Ovary (tissue), 9 donors: ENCODE data around the gene ARHGAP4. TPM values are rescaled to one million over a fixed set of nuclear protein-coding genes. Genes with fewer than 3 reads are reported as not detected.
A peak's percentile ranks its signal among the peaks of the same experiment; 100 is the strongest.

Experiments
- DNase-seq, 5 donors: peaks; one replicate each; pipeline ENCODE4 v3.0.0-alpha.2; 2019 to 2020
- H3K27ac ChIP-seq, 2 donors: fragments of 200-600 bp; one replicate each; pipeline versions ENCODE4 v1.5.1 to v1.8.0; 2019 to 2022
- H3K27me3 ChIP-seq: fragments of 200-600 bp; one replicate; pipeline ENCODE4 v1.8.0; 2022
- H3K36me3 ChIP-seq: fragments of 200-600 bp; sonication (generic); one replicate; pipeline ENCODE4 v1.5.1; 2019
- H3K4me1 ChIP-seq: one replicate; pipeline ENCODE4 v1.8.1; 2013; ENCODE audit warnings: mild to moderate bottlenecking, moderate library complexity; ENCODE audit not compliant: insufficient read depth
- H3K4me3 ChIP-seq: fragments of 200-600 bp; sonication (generic); one replicate; pipeline ENCODE4 v1.5.1; 2017
- H3K9me3 ChIP-seq, 2 donors: fragments of 200-600 bp in 1 of 2; sonication (generic) in 1 of 2; one replicate each; pipeline versions ENCODE4 v1.5.1 to v1.8.1; 2013 to 2019; ENCODE audit warnings: mild to moderate bottlenecking in 1 of 2, moderate library complexity in 1 of 2
- EP300 ChIP-seq: sonication (generic); formaldehyde crosslinking; IDR thresholded peaks from one replicate; pipeline ENCODE4 v1.6.1; 2017; ENCODE audit warnings: antibody characterized with exemption
- POLR2A ChIP-seq: fragments of 450-650 bp; IDR thresholded peaks from one replicate; pipeline ENCODE4 v1.6.1; 2017; ENCODE audit warnings: antibody characterized with exemption, mild to moderate bottlenecking, moderate library complexity
- whole genome bisulfite sequencing, 3 donors: extraction: QIAGEN DNeasy Blood & Tissue Kit in 1 of 3; methylation state at CpG; one replicate each; pipeline versions ENCODE4 v1.1.5 to v1.1.7; 2013 to 2017; 5-methylcytosine and 5-hydroxymethylcytosine counted together
- intact Hi-C, 4 donors: fragments of 100-400 bp; cut with DNase I; formaldehyde crosslinking; loops; one replicate each; pipeline versions ENCODE4 v1.11.0 to v1.15.1; 2022 to 2023
- polyA plus RNA-seq, 2 donors: library from polyadenylated mRNA; stranded (reverse); fragments of 200-250 nt in 1 of 2; fragments of 350-450 nt in 1 of 2; fragmentation: Illumina TruSeq in 1 of 2; extraction: RNeasy Lipid Tissue Mini Kit (QIAGEN cat#74804) in 1 of 2; gene quantifications; one replicate each; pipeline ENCODE4 v1.2.3, GENCODE V29; 2013 to 2014
- total RNA-seq, 7 donors: library from RNA; depleted of rRNA in 2 of 7; stranded (reverse); fragments of >200 nt in 2 of 7; fragmentation: NEBNext Ultra II Directional in 3 of 7; extraction: Animal tissue kit (Norgen Biotek cat#: 25700) in 3 of 7; gene quantifications; one replicate each; pipeline versions ENCODE4 v1.1.0 to v1.2.4, GENCODE V29; 2016 to 2023
- TF ChIP-seq, protein P1 (sequence below), 3 donors: fragments of 450-650 bp in 2 of 3; fragments of 200-600 bp in 1 of 3; IDR thresholded peaks; one replicate each; pipeline versions ENCODE4 v1.5.1 to v1.8.0; 2016 to 2022; ENCODE audit warnings: antibody characterized with exemption in 3 of 3, mild to moderate bottlenecking in 1 of 3
- donor health status: DM: no; HTN: no; CAD: no; lungs with moderate emphysema.
- donor health status: DM: no; HTN: no; CAD: no.
- donor health status: Bipolar disorder and iron deficiency.
- donor health status: DM: yes; HTN: yes; CAD: no.
- donor health status: DM: no; HTN: no; CAD: no.
- donor health status: DM: yes; HTN: yes; CAD: no.

Gene ARHGAP4
- total and polyA plus RNA-seq, 9 donors = 1.2 to 22.3 (median 11.4) TPM

DNA sequence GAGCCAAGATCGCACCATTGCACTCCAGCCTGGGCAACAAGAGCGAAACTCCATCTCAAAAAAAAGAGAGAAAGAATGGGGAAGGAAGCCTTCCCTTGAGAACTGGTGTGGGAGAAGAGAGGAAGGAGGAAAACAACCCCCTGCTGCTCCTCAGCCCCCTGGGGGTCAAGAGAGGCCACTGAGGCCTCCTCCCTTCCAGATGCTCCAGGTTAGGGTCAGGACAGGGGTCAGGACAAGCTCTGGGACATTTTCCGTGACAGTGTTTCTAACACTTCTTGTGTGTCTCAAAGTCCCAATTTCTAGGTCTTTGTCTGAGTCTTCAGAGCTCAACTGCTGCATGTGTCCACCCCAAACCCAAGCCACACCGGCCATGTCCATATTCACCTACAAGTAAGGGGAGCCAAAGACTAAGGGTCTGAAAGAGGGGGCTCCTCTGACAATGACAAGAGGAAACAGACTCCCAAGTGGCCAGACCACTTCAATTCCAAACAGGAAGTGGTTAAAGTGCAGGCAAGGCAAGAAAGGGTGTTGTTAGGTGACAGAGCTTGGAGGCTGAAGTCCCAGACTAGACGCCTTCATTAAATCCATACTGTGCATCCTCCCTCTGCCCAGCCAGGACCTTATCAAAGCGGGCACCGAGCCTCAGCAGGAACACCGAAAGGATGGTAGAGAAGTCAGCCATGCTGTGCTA lies 48.3 kb downstream of the ARHGAP4 start:
- H3K27ac ChIP-seq = no peak overlapping the region
- no peaks in the 10 kb centered on the region for H3K27me3 ChIP-seq
- H3K36me3 ChIP-seq = no peaks in the 10 kb centered on the region
- 84 to 89% (median 87%) methylated on average over 8 of the region's 8 CpGs for WGBS, 3 donors
- H3K4me1 ChIP-seq = no peaks in the 10 kb centered on the region
- TF ChIP-seq, protein P1, sequence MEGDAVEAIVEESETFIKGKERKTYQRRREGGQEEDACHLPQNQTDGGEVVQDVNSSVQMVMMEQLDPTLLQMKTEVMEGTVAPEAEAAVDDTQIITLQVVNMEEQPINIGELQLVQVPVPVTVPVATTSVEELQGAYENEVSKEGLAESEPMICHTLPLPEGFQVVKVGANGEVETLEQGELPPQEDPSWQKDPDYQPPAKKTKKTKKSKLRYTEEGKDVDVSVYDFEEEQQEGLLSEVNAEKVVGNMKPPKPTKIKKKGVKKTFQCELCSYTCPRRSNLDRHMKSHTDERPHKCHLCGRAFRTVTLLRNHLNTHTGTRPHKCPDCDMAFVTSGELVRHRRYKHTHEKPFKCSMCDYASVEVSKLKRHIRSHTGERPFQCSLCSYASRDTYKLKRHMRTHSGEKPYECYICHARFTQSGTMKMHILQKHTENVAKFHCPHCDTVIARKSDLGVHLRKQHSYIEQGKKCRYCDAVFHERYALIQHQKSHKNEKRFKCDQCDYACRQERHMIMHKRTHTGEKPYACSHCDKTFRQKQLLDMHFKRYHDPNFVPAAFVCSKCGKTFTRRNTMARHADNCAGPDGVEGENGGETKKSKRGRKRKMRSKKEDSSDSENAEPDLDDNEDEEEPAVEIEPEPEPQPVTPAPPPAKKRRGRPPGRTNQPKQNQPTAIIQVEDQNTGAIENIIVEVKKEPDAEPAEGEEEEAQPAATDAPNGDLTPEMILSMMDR (IDR thresholded peaks at IDR 0.05) = no peak
- TF ChIP-seq POLR2A (no peak), EP300 (no peak)
- H3K9me3 ChIP-seq = no peaks in the 10 kb centered on the region
- intact Hi-C loops = no loop called here
- H3K4me3 ChIP-seq = no peak overlapping the region
- no peak for DNase-seq

DNA sequence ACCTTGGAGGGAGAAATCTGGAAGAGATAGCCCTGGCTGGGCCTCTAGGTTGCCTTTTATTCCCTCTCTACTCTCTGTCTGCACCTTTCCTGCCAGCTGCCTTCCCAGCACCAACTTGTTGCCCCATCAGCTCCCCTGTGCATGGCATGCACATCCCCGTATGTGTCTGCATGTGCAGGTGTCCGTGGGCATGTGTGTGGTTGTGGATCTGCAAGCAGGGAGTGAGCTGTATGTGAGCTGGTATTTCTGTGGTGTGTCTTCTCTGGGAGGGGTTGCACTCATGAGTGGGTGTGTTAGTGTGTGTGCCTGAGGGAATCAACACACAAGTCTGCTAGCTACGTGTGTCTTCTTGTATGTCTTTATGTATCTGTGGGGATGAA lies 50.0 kb downstream of the ARHGAP4 start:
- 51 to 56% (median 53%) methylated on average over 3 of the region's 3 CpGs for WGBS, 3 donors
- no peaks in the 10 kb centered on the region for H3K4me1 ChIP-seq
- no peak overlapping the region for H3K4me3 ChIP-seq
- H3K27ac ChIP-seq = no peak overlapping the region
- H3K9me3 ChIP-seq = no peaks in the 10 kb centered on the region
- intact Hi-C loops = no loop called here
- H3K27me3 ChIP-seq = no peaks in the 10 kb centered on the region
- TF ChIP-seq POLR2A (no peak), EP300 (no peak)
- TF ChIP-seq, protein P1 (IDR thresholded peaks at IDR 0.05) = no peak
- H3K36me3 ChIP-seq = no peaks in the 10 kb centered on the region
- DNase-seq = no peak

DNA sequence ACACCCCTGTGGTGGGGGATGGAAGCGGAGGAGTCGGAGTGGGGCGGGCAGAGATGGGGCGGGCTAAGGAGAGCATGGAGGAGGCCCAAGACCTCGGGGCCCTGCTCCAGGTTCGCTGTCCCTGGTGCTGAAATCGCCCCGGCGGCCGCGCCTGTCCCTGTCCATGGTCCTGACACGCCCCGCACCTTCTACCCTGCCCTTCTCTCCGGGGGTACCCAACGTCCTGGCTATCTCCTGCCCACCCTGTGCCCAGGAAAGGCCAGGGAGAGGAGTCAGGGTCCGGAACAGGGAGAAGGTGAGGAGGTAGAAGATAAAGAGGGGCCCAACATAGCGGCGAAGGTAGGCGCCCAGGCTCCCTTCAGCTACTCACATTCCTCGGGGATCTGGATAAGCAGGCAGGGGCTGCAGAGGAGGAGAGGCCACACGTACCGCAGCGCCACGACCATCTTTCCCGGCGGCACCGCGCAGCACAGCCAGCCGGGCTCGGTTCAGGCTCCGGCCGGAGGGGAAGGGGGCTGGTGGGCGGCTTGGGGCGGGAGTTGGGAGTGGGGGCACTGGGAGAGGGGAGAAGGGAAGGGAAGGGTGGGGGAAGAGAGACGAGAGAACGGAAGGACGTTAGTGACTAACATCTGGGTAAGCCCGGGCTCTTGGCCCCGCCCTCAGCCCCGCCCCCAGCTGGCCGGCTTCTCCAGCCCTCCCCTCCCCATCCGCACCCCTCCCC lies 50.5 kb downstream of the ARHGAP4 start:
- peak; percentile 27 to 78 (median 69) for DNase-seq
- no peak overlapping the region for H3K27ac ChIP-seq
- no peaks in the 10 kb centered on the region for H3K4me1 ChIP-seq
- H3K27me3 ChIP-seq = no peaks in the 10 kb centered on the region
- no peaks in the 10 kb centered on the region for H3K9me3 ChIP-seq
- H3K4me3 ChIP-seq = no peak overlapping the region
- TF ChIP-seq EP300 (no peak), POLR2A (no peak)
- TF ChIP-seq, protein P1 (IDR thresholded peaks at IDR 0.05) = no peak
- H3K36me3 ChIP-seq = no peaks in the 10 kb centered on the region
- intact Hi-C loops = no loop called here
- 10 to 18% (median 14%) methylated on average over 39 to 42 of the region's 42 CpGs for WGBS, 3 donors

DNA sequence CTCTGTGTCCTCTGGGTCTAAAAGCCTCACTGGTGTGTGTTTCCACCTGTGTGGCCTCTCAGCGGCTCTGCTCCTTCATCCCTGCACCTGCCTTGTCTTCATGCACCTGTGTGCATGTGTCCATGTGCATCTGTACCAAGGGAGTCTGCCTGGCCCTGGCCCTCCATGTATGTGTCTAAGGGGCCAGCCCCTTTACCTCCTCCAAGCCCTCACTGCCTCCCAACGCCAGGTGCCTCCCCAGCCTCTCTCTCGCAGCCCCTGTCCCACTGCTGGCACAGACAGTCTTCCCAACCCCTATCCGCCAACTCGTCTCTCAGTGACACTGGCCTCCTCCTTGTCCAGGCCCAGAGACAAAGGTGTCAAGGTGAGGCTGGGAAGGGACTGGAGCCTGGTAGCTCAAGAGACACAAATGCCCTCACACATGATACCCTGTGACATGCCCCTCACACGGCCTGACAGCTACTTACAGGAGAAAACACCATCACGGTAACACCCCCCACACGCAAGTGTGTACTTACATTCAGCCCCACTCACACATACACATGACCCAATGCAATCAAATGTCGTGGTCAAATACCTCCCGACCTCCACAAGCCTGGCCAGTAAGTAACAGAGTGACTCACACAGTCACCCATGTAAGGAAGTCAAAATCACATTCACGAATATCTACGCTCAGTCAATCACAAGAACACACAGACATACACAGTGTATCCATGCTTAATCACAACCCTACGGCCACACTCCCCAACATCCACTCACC lies 51.5 kb downstream of the ARHGAP4 start:
- Histone ChIP-seq H3K4me1 (no peaks in the 10 kb centered on the region), H3K36me3 (no peaks in the 10 kb centered on the region), H3K4me3 (no peak overlapping the region), H3K27me3 (no peaks in the 10 kb centered on the region), H3K27ac (no peak overlapping the region), H3K9me3 (no peaks in the 10 kb centered on the region)
- TF ChIP-seq, protein P1 (IDR thresholded peaks at IDR 0.05) = no peak
- TF ChIP-seq POLR2A = no peak
- TF ChIP-seq EP300 = no peak
- no peak for DNase-seq
- 74 to 81% (median 77%) methylated on average over 13 of the region's 13 CpGs for WGBS, 3 donors
- intact Hi-C loops = no loop called here
